GM19468 (cell line): Measurements from ENCODE around the gene KLHL41.
"Not testable (repeated sequence)": the region's sequence is repeated elsewhere in the genome, so short reads cannot be mapped to it uniquely, and the experiment has no call there.

Source experiments
- ATAC-seq: cut with Tn5 transposase; IDR thresholded peaks from one replicate; pipeline ENCODE4 v1.9.1; 2021; ENCODE audit warnings: mild to moderate bottlenecking, moderate library complexity, moderate number of reproducible peaks; ENCODE audit not compliant: unreplicated experiment; ENCODE audit errors: extremely low read depth

Gene KLHL41

DNA sequence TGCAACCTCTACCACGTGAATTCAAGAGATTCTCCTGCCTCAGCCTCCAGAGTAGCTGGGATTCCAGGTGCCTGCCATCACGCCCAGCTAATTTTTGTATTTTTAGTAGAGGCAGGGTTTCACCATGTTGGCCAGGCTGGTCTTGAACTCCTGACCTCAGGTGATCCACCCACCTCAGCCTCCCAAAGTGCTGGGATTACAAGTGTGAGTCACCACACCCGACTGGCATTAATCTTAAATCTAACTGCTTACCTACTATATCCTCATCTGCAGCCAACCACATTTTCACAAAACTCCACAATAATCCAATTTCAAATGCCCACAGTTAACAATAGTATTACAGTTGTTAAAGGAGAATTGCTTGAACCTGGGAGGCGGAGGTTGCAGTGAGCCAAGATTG lies 61.2 kb downstream of the KLHL41 start:
- ATAC-seq, result not testable (repeated sequence)

DNA sequence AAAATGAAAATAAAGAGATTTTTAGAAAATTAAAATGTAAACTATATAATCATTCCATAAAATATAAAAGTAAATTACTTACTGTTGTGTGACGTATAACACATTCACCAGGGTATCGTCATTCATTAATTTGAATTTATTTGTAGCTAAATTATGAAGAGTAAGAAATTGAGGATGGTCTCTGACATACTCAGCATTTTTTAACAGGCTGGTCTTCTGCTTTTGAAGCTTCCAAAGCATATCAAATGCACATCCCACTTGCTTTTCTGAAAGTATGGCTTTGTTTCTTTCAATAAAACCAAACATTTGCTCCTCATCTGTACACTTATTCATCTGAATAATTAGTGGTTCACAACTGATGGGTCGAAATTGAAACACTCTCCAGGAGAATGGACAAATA lies 62.1 kb downstream of the KLHL41 start:
- ATAC-seq, result no peak

DNA sequence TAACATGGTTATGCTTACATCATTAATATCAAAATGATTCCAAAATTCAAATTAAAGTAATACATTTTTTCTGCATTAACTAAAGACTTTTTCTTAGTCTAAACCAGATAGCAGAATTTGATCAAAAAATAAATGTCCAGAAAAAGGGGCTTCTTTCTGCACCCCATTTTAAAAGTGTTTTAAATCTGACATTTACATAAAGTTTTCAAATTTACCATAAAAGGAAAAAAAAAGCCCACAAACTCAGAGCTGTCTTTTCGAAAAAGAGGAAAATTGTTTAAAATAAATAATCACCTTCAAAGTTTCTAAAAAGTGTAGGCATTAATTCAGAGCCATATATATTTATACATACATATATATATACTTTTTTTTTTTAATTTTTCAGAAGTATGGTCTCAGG lies 62.7 kb downstream of the KLHL41 start:
- no peak for ATAC-seq

DNA sequence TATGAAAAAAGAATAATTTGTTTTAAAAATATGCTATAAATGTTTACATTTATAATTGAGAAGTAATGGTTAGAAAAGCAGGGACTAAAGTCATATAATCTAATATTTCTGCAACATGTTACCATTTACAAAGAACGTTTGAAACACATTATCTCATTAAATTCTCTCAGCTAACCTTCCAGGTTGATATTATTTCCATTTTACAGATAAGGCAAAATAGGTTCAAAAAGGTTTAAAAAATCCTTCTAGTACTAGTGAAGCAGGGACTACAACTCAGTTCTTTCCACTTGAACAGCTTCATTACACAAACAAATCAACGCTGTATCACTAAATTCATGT lies 63.3 kb downstream of the KLHL41 start:
- ATAC-seq, result no peak

DNA sequence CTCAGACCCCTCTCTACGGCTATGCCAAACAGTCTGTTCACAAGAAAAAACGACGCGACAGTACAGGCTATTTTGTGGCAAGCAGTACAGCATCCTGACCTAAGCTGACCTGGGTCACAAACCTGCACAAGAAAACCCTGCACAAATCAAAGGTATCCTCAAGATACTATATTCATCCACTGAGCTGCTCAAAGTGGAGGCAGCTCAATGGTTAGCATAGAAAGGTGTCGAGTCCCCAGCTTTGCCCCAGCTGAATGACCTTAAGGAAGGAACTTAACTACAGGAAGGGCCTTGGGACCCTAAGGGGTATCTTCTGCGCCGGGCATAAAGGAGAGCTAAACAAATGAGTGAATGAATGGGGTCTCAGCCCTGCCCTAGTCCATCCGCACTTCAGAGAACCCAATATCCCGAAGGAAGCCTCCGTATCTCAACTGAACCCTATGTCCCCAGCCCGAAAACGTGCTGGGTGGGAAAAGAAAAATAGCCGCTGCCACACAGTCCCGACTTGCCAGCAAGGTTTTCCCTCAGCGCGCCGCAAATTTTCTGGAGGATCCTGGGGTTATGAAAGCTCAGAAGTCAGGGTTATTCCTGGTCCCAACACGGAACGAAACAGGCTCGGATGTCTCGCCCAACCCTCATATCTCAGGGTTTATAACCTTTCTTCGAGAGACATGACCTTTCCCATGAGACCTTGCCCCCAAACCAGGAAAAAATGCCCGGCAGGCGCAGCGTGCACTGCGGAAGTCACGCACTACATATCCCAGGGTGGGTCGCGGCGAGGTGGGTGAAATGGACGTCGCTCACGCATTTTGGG lies 63.9 kb downstream of the KLHL41 start, which contains the start of gene FASTKD1:
Gene FASTKD1, minus strand, starts transcription at position 706 of the 814 bp plus-strand sequence. CDS start 1,836 bp downstream, outside the sequence.
- ATAC-seq, result peak; percentile 95

DNA sequence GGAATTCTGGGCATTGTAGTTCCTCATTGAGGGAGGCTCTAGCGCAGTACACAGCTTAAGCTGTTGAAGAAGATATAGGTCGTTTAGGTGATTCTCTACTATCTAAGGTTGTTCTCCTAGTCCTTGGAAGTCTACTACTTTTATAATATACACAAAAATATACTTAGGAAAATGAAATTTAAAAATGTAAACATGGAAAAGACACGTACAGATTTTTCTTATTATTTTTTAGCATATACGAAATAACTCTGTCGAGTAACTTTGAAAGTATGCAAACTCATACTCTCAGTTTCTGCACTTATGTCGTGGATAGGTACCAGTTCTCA lies 64.4 kb downstream of the KLHL41 start:
- no peak for ATAC-seq

DNA sequence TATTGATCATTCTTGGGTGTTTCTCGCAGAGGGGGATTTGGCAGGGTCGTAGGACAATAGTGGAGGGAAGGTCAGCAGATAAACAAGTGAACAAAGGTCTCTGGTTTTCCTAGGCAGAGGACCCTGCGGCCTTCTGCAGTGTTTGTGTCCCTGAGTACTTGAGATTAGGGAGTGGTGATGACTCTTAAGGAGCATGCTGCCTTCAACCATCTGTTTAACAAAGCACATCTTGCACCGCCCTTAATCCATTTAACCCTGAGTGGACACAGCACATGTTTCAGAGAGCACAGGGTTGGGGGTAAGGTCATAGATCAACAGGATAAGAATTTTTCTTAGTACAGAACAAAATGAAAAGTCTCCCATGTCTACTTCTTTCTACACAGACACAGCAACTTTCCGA lies 65.0 kb downstream of the KLHL41 start:
- not testable (repeated sequence) for ATAC-seq

DNA sequence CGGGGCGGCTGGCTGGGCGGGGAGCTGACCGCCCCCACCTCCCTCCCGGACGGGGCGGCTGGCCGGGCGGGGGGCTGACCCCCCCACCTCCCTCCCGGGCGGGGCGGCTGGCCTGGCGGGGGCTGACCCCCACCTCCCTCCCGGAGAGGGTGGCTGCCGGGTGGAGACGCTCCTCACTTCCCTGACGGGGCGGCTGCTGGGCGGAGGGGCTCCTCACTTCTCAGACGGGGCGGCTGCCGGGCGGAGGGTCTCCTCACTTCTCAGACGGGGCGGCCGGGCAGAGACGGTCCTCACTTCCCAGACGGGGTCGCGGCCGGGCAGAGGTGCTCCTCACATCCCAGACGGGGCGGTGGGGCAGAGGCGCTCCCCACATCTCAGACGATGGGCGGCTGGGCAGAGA lies 65.8 kb downstream of the KLHL41 start:
- ATAC-seq, result not testable (repeated sequence)
